Prostate gland (tissue), 2 donors: ENCODE measurements around the gene RELL1. TPM values are rescaled to one million over a fixed set of nuclear protein-coding genes. Genes with fewer than 3 reads are reported as not detected.

Source experiments
- DNase-seq: peaks from one replicate; pipeline ENCODE4 v3.0.0-alpha.2; 2019; ENCODE audit warnings: low spot score
- H3K27ac ChIP-seq, 2 donors: fragments of 200-600 bp; sonication (generic); 2 replicates each; pipeline ENCODE4 v1.5.1; 2017 to 2019
- H3K27me3 ChIP-seq: fragments of 200-600 bp; sonication (generic); replicated peaks from 2 replicates; pipeline ENCODE4 v1.5.1; 2019; ENCODE audit not compliant: insufficient read depth
- H3K36me3 ChIP-seq, 2 donors: fragments of 200-600 bp; sonication (generic); 1 replicate in 1 of 2; 2 replicates in 1 of 2; pipeline versions ENCODE4 v1.5.1 to v1.8.1; 2017 to 2019
- H3K4me1 ChIP-seq: fragments of 200-600 bp; sonication (generic); replicated peaks from 2 replicates; pipeline ENCODE4 v1.5.1; 2019
- H3K4me3 ChIP-seq, 2 donors: fragments of 200-600 bp; sonication (generic); 2 replicates each; pipeline ENCODE4 v1.5.1; 2017 to 2019
- H3K9me3 ChIP-seq: fragments of 200-600 bp; sonication (generic); 2 replicates; pipeline ENCODE4 v1.5.1; 2017
- POLR2A ChIP-seq: fragments of 450-650 bp; IDR thresholded peaks from one replicate; pipeline ENCODE4 v1.6.1; 2016; ENCODE audit warnings: antibody characterized with exemption, mild to moderate bottlenecking
- POLR2AphosphoS5 ChIP-seq: sonication (generic); formaldehyde crosslinking; IDR thresholded peaks from one replicate; pipeline ENCODE4 v1.6.1; 2017; ENCODE audit warnings: antibody characterized with exemption
- WGBS: methylation state at CpG from one replicate; pipeline ENCODE4 v1.1.5; 2018; 5-methylcytosine and 5-hydroxymethylcytosine counted together
- intact Hi-C: fragments of 100-400 bp; cut with DNase I; formaldehyde crosslinking; loops from one replicate; pipeline ENCODE4 v1.14.2; 2022
- small RNA-seq, 2 donors: library from RNA; depleted of rRNA; stranded (forward); fragments of <200 nt; gene quantifications; one replicate each; pipeline ENCODE3, GENCODE V24; 2016
- total RNA-seq, 2 donors: library from RNA; depleted of rRNA; stranded (reverse); fragments of >200 nt; gene quantifications; one replicate each; pipeline ENCODE4 v1.1.0, GENCODE V29; 2016
- TF ChIP-seq, protein P1 (sequence below), 4 experiments: fragments of 200-600 bp in 2 of 4; fragments of 450-650 bp in 2 of 4; sonication (generic) in 2 of 4; IDR thresholded peaks; 1 replicate in 3 of 4; 2 replicates in 1 of 4; pipeline ENCODE4 v1.5.1; 2016 to 2019; ENCODE audit warnings: antibody characterized with exemption in 4 of 4, mild to moderate bottlenecking in 2 of 4, moderate library complexity in 2 of 4

Gene RELL1
- total RNA-seq, 2 donors from 2014 or later, result 18.9 to 26.2 TPM

DNA sequence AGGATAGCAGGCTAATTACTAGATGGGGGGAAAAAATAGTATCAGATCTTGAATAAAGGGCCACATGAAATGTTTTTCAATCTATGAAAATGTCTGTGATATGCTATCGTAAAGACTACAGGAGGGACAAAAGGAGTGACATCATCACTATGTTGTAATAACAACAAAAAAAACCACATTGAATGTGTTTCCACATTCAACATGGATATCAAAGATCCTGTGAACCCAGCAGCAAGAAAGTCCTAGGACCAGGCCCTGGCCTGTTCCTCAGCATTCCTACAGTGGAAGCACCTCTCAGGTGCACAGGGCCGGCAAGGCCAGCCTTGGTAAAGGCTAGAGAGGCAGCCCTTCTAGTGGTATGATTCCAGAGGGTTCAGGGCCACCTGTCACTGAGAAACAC, 118.3 kb downstream of the RELL1 start:
- no peak for TF ChIP-seq POLR2A
- no peak for TF ChIP-seq POLR2AphosphoS5
- TF ChIP-seq, protein P1, sequence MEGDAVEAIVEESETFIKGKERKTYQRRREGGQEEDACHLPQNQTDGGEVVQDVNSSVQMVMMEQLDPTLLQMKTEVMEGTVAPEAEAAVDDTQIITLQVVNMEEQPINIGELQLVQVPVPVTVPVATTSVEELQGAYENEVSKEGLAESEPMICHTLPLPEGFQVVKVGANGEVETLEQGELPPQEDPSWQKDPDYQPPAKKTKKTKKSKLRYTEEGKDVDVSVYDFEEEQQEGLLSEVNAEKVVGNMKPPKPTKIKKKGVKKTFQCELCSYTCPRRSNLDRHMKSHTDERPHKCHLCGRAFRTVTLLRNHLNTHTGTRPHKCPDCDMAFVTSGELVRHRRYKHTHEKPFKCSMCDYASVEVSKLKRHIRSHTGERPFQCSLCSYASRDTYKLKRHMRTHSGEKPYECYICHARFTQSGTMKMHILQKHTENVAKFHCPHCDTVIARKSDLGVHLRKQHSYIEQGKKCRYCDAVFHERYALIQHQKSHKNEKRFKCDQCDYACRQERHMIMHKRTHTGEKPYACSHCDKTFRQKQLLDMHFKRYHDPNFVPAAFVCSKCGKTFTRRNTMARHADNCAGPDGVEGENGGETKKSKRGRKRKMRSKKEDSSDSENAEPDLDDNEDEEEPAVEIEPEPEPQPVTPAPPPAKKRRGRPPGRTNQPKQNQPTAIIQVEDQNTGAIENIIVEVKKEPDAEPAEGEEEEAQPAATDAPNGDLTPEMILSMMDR (IDR thresholded peaks at IDR 0.05), result no peak
- no peak overlapping the region for H3K27ac ChIP-seq

DNA sequence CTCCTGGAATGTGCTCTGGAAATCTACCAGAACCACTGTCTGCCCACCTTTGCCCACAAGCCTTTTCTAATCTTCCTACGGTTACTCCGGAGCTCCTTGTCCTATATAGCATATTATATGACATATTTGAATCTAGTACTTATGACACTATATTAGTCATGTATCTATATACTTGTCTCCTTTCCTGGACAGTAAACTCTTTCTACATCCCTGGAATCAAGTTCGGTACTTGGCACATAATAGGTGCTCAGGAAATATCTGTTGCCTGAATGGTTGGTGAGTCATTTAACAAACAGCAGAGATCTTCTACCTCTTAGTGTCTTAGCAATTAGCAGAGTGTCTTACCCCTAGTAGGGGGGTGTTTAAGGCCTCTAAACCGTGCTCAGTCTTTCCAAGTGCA, 123.6 kb downstream of the RELL1 start:
- Histone ChIP-seq H3K9me3 (no peaks in the 10 kb centered on the region), H3K27ac (no peak overlapping the region), H3K27me3 (no peaks in the 10 kb centered on the region), H3K4me3 (no peak overlapping the region), H3K36me3 (no peaks in the 10 kb centered on the region), H3K4me1 (no peaks in the 10 kb centered on the region)
- DNase-seq, result no peak
- intact Hi-C loops, result no loop called here
- TF ChIP-seq POLR2A (no peak), POLR2AphosphoS5 (no peak)
- TF ChIP-seq, protein P1 (IDR thresholded peaks at IDR 0.05), result no peak
- 97% methylated on average over 4 of the region's 4 CpGs for WGBS

More for the DNA sequence above, 118.3 kb downstream of the RELL1 start:
- Histone ChIP-seq H3K9me3 (no peaks in the 10 kb centered on the region), H3K27me3 (no peaks in the 10 kb centered on the region), H3K36me3 (no peaks in the 10 kb centered on the region), H3K4me3 (no peak overlapping the region), H3K4me1 (no peaks in the 10 kb centered on the region)
- intact Hi-C loops, result no loop called here
- 88% methylated on average over 2 of the region's 2 CpGs for WGBS
- no peak for DNase-seq

DNA sequence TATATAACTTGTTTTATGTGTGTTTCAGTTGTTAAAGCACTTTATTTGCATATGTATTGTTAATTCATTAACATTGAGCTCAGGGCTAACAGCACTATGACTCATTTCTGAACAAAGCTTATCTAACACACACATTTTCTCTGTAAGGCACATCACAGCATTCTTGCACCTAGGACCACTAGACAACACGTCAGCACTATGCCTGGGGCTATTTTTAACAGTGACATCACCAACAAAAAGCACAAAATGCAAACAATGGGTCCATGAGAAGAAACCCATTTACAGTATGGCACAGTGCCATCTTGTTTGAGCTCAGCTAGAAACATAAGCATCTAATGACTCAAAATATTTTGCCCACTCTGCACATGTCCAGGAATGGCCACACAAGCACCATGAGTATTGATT, 124.4 kb downstream of the RELL1 start:
- no peak overlapping the region for H3K27ac ChIP-seq
- no peak overlapping the region for H3K4me3 ChIP-seq
- H3K4me1 ChIP-seq, result no peaks in the 10 kb centered on the region
- WGBS, result 15% methylated on average over 1 of the region's 1 CpG
- no peaks in the 10 kb centered on the region for H3K9me3 ChIP-seq
- intact Hi-C loops, result no loop called here
- no peak for DNase-seq
- no peaks in the 10 kb centered on the region for H3K27me3 ChIP-seq
- no peaks in the 10 kb centered on the region for H3K36me3 ChIP-seq
- TF ChIP-seq, protein P1 (IDR thresholded peaks at IDR 0.05), result no peak

DNA sequence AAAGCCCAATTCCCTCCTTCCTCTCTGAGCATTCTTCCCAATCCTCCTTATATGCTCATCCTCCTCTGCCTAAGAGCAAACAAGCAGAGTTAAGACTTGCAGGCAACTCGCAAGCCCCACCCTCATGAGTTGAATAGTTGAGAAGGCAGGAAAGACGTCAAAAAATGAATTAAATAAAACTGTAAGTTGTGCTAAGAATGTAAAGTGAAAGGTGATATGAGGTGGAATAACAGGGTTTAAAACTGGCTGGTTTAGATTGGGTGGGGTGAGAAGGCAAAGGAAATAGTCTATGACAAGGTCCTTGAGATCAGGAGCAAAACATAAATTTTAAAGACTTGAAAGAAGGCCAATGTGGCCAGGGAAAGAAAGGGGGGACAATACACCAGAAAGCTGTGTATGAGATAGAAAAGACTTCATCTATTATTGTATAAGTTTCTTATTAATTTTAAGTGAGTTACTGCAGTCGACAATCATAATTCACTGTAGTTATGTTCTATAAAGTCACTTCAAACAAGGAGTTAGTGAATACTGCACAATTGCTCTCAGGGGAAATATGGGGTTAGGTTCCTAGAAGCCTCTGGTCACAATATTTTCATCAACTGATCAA, 124.9 kb downstream of the RELL1 start:
- Histone ChIP-seq H3K4me3 (no peak overlapping the region), H3K4me1 (no peaks in the 10 kb centered on the region), H3K27ac (no peak overlapping the region), H3K27me3 (no peaks in the 10 kb centered on the region), H3K9me3 (no peaks in the 10 kb centered on the region), H3K36me3 (no peaks in the 10 kb centered on the region)
- no peak for DNase-seq
- intact Hi-C loops, result no loop called here
- WGBS, result 56% methylated on average over 3 of the region's 3 CpGs
- TF ChIP-seq POLR2A (no peak), POLR2AphosphoS5 (no peak)
- TF ChIP-seq, protein P1 (IDR thresholded peaks at IDR 0.05), result no peak

Small RNAs within 50 kb of the gene (small RNA-seq; reads per million reads assigned to genes)
- 0 reads per million in 2 donors for gene RF00019

Other genes with a start within 250 kb of the RELL1 start
- gene PGM2, start 140.3 kb upstream of the RELL1 start, total RNA-seq, result 10 to 100 TPM; 23.2 to 25.3 TPM
- 100 to 1,000 TPM in 1 of 2 donors, 10 to 100 TPM in 1; 49.8 to 129 TPM for gene TBC1D1, start 204.7 kb upstream of the RELL1 start, total RNA-seq